Kidney (tissue), 14 donors: ENCODE data around the gene GTPBP1. TPM values are rescaled to one million over a fixed set of nuclear protein-coding genes. Genes with fewer than 3 reads are reported as not detected.
A peak's percentile ranks its signal among the peaks of the same experiment; 100 is the strongest.

ENCODE experiments used
- DNase-seq, 5 donors: peaks; one replicate each; pipeline ENCODE4 v3.0.0-alpha.2; 2013 to 2020
- FAIRE-seq: peaks from 2 replicates; lab custom pipeline; 2012; peaks lifted over from hg19 to GRCh38; lab: Jason Lieb, UNC
- H3K27ac ChIP-seq, 2 donors: one replicate each; pipeline ENCODE4 v1.7.0; 2013; ENCODE audit warnings: low read depth in 2 of 2, low read length in 2 of 2, inconsistent platforms in 1 of 2
- H3K27me3 ChIP-seq: one replicate; pipeline ENCODE4 v1.7.1; 2013; ENCODE audit warnings: low read length, inconsistent platforms; ENCODE audit not compliant: control insufficient read depth, insufficient read depth
- H3K36me3 ChIP-seq, 3 donors: one replicate each; pipeline versions ENCODE4 v1.7.0 to v1.7.1; 2013; ENCODE audit warnings: low read length in 3 of 3, control low read depth in 1 of 3, inconsistent platforms in 1 of 3; ENCODE audit not compliant: insufficient read depth in 3 of 3, control insufficient read depth in 2 of 3
- H3K4me1 ChIP-seq, 3 donors: one replicate each; pipeline versions ENCODE4 v1.7.0 to v1.7.1; 2013; ENCODE audit warnings: low read length in 3 of 3, inconsistent platforms in 1 of 3, low read depth in 1 of 3; ENCODE audit not compliant: control insufficient read depth in 2 of 3, insufficient read depth in 2 of 3
- H3K4me3 ChIP-seq, 3 donors: one replicate each; pipeline versions ENCODE4 v1.7.0 to v1.8.1; 2013; ENCODE audit warnings: low read length in 3 of 3, control low read depth in 1 of 3, inconsistent platforms in 1 of 3
- H3K9ac ChIP-seq, 3 donors: one replicate each; pipeline versions ENCODE4 v1.7.0 to v1.7.1; 2013; ENCODE audit warnings: low read length in 3 of 3, control low read depth in 1 of 3, inconsistent platforms in 1 of 3
- H3K9me3 ChIP-seq, 3 donors: one replicate each; pipeline versions ENCODE4 v1.7.0 to v1.7.1; 2013; ENCODE audit warnings: low read length in 3 of 3, control low read depth in 1 of 3, inconsistent platforms in 1 of 3; ENCODE audit not compliant: control insufficient read depth in 2 of 3, insufficient read depth in 1 of 3
- intact Hi-C: fragments of 100-400 bp; cut with DNase I; formaldehyde crosslinking; loops from one replicate; pipeline ENCODE4 v1.11.1; 2022
- polyA plus RNA-seq: library from polyadenylated mRNA; stranded (reverse); fragments of 350-450 nt; fragmentation: Illumina TruSeq; extraction: RNeasy Lipid Tissue Mini Kit (QIAGEN cat#74804); gene quantifications from one replicate; pipeline ENCODE4 v1.2.3, GENCODE V29; 2014; ENCODE audit warnings: low read depth, low replicate concordance; ENCODE audit not compliant: insufficient read depth
- total RNA-seq: library from RNA; stranded (reverse); fragmentation: NEBNext Ultra II Directional; extraction: Animal tissue kit (Norgen Biotek cat#: 25700); gene quantifications from one replicate; pipeline ENCODE4 v1.2.1, GENCODE V29; 2021
- TF ChIP-seq, protein P1 (sequence below): IDR thresholded peaks from 3 replicates; pipeline ENCODE4 v1.5.1; 2012; ENCODE audit warnings: mild to moderate bottlenecking, moderate library complexity, borderline replicate concordance; ENCODE audit not compliant: insufficient read depth; ENCODE audit errors: extremely low read depth
- donor health status: control.
- donor health status: control.
- donor health status: control.
- donor health status: control.
- donor health status: control.
- donor health status: DM: yes; HTN: yes; CAD: no.
- donor health status: Normal renal cell carcinoma (clear cell type).

Gene GTPBP1
- total and polyA plus RNA-seq, 2 donors from 2014 or later = 11.7 to 52.0 TPM

DNA sequence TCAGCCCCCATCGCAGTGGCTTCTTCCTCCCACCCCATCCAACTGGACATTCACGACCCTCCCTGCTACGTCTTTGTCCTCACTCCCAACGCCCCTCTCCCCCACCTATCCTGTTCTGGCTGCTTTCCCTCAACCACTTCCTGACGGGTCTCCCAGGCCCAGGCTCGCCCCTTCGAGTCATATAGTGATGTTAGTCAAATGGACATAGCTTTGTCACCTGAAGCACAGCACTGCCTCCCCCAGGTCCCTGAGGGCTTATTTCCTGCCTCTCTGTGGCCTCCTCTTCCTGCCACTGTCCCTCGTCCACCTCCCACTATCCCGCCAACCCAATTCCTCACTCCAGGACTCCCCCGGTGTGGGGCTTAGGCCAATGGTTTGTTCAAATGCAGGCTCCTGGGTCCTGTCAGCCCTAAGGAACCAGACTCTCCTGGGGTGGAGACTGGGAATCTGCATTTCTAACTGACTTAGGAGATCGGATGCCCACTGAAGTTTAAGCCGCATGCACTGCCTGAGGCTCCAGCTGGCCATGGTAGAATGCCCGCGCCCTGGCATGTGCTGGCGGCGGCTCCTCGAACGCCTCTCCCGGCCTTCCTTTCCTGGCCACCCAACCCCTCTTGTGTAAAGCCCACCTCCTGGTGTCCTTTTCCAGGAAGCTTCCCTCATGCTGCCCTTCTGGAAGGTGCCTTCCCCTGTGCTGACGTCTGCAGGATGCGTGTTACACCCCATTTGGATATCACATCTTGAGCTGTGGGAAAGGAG is 31.7 kb downstream of the GTPBP1 start:
- Histone ChIP-seq H3K36me3 (peaks cover 0 to 73% (median 51%) of the 10 kb centered on the region in 3 donors), H3K9ac (no peak overlapping the region), H3K27me3 (no peaks in the 10 kb centered on the region), H3K4me1 (peaks cover 0 to 12% (median 9%) of the 10 kb centered on the region in 3 donors), H3K4me3 (no peak overlapping the region), H3K9me3 (no peaks in the 10 kb centered on the region), H3K27ac (no peak overlapping the region)
- intact Hi-C loops = no loop called here
- FAIRE-seq (no peak), DNase-seq (peak in 1 of 5 donors; percentile 46)
- TF ChIP-seq, protein P1, sequence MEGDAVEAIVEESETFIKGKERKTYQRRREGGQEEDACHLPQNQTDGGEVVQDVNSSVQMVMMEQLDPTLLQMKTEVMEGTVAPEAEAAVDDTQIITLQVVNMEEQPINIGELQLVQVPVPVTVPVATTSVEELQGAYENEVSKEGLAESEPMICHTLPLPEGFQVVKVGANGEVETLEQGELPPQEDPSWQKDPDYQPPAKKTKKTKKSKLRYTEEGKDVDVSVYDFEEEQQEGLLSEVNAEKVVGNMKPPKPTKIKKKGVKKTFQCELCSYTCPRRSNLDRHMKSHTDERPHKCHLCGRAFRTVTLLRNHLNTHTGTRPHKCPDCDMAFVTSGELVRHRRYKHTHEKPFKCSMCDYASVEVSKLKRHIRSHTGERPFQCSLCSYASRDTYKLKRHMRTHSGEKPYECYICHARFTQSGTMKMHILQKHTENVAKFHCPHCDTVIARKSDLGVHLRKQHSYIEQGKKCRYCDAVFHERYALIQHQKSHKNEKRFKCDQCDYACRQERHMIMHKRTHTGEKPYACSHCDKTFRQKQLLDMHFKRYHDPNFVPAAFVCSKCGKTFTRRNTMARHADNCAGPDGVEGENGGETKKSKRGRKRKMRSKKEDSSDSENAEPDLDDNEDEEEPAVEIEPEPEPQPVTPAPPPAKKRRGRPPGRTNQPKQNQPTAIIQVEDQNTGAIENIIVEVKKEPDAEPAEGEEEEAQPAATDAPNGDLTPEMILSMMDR = no peak

DNA sequence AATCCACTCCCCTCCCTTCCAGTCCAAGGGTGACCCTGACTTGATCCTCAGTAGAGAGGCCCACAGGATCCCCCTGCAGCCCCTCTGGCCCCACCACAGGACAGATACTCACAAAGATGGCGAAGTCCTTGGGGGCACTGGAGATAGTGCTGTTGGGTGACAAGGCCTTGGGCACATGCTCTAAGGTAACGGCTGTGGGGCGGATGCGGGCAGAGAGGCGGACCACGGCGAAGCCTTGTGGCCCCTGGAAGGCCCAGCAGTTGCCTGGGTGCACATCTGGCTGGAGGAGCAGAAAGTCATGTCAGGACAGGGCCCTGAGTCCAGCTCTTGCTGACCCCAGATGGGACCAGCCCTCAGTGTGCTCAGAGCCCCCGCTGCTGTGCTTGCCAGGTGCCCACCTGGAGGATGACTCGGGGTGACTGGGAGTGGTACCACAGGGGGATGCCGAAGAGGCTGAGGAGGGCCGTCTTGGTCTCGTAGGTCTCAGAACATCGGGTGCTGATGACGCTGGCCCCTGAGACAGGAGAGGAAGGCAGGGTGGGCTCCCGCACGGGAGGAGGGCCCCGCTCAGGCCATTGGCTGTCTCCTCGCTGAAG is 32.8 kb downstream of the GTPBP1 start:
- Histone ChIP-seq H3K4me3 (no peak overlapping the region), H3K9me3 (no peaks in the 10 kb centered on the region), H3K4me1 (peaks cover 0 to 5% (median 5%) of the 10 kb centered on the region in 3 donors), H3K36me3 (peaks cover 0 to 82% (median 52%) of the 10 kb centered on the region in 3 donors), H3K27ac (no peak overlapping the region), H3K27me3 (no peaks in the 10 kb centered on the region), H3K9ac (no peak overlapping the region)
- intact Hi-C loops = no loop called here
- no peak for FAIRE-seq
- DNase-seq = peak in 1 of 5 donors; percentile 75
- TF ChIP-seq, protein P1 = no peak

DNA sequence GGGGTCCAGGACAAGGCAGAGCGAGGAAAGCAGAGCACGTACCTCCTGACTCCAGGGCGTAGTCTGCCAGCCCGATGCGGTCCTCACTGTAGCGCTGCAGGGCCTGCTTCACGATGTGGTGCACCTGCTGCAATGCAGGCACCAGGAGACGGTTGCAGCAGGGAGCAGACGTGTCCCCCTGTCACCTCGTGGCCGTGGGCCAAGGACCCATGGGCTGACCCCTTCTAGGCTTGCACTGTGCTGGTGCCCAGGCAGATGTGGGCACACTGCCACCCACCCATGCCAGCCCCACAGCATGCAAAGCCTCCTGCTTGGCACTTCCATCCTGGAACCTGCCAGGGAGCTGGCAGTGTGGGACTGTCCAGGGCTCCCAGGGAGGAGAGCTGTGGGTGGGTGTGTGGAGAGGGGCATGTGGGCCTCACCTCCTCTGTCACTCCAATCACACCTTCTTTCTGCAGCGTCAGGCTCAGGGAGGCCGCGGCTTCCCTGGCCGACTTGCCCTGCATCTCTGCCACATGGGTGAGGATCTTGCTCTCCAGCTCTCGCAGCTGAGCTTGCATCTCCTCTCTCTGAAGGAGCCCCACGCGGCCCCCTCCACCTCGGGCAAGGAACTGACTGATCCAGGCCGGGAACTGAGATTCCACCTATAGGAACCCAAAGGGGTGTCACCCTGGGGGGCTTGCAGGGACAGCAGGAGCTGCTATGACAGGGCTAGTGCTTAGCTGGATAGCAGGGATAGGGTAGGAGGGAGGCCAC is 33.7 kb downstream of the GTPBP1 start:
- H3K4me1 ChIP-seq = no peaks in the 10 kb centered on the region
- no peak overlapping the region for H3K27ac ChIP-seq
- no peak overlapping the region for H3K9ac ChIP-seq
- TF ChIP-seq, protein P1 = no peak
- FAIRE-seq = no peak
- no peaks in the 10 kb centered on the region for H3K9me3 ChIP-seq
- no peak overlapping the region for H3K4me3 ChIP-seq
- intact Hi-C loops = no loop called here
- H3K36me3 ChIP-seq = peaks cover 0 to 84% (median 50%) of the 10 kb centered on the region in 3 donors
- DNase-seq = peak in 1 of 5 donors; percentile 76
- no peaks in the 10 kb centered on the region for H3K27me3 ChIP-seq
